Medulla oblongata (tissue), 1 donor: ENCODE data around the gene ARSG.

ENCODE experiments used
- DNase-seq: peaks from one replicate; pipeline ENCODE4 v3.0.0-alpha.2; 2015; ENCODE audit errors: extremely low spot score

Gene ARSG

GRCh38 chr17:68377771-68378267 lies 86.5 kb downstream of the ARSG start:
- no peak for DNase-seq

GRCh38 chr17:68378268-68379176 lies 87.2 kb downstream of the ARSG start:
- peak; percentile 80 for DNase-seq

- DNase-seq = no peak
Observed at GRCh38 chr17:68379177-68379510, 87.8 kb downstream of the ARSG start.

- DNase-seq = no peak
Observed at GRCh38 chr17:68379692-68380677, 88.7 kb downstream of the ARSG start.

- DNase-seq = no peak
Observed at GRCh38 chr17:68381076-68381900, 90.0 kb downstream of the ARSG start.

GRCh38 chr17:68382582-68383085 lies 91.3 kb downstream of the ARSG start:
- no peak for DNase-seq

GRCh38 chr17:68383120-68383442 lies 91.8 kb downstream of the ARSG start:
- DNase-seq = no peak

- no peak for DNase-seq
Observed at GRCh38 chr17:68383443-68384321, 92.4 kb downstream of the ARSG start.

- DNase-seq = no peak
Observed at GRCh38 chr17:68384471-68384870, 93.2 kb downstream of the ARSG start.

- no peak for DNase-seq
Observed at GRCh38 chr17:68384941-68385340, 93.6 kb downstream of the ARSG start.

GRCh38 chr17:68385490-68386215 lies 94.4 kb downstream of the ARSG start:
- no peak for DNase-seq

GRCh38 chr17:68387435-68388218 lies 96.3 kb downstream of the ARSG start:
- no peak for DNase-seq

GRCh38 chr17:68389041-68389440 lies 97.7 kb downstream of the ARSG start:
- DNase-seq = no peak

- no peak for DNase-seq
Observed at GRCh38 chr17:68390888-68391545, 99.7 kb downstream of the ARSG start.

- DNase-seq = no peak
Observed at GRCh38 chr17:68391561-68392268, 100.4 kb downstream of the ARSG start.

- DNase-seq = no peak
Observed at GRCh38 chr17:68394608-68395331, 103.5 kb downstream of the ARSG start.
